Measurements from ENCODE around the gene DNAH2. TPM values are rescaled to one million over a fixed set of nuclear protein-coding genes. Genes with fewer than 3 reads are reported as not detected.
A peak's percentile ranks its signal among the peaks of the same experiment; 100 is the strongest.

Gene DNAH2
- total and polyA plus RNA-seq, 2 of the 13 experiments (the other 11 are each of a cell fraction or from before 2014, with no cell fraction given): not detected

DNA sequence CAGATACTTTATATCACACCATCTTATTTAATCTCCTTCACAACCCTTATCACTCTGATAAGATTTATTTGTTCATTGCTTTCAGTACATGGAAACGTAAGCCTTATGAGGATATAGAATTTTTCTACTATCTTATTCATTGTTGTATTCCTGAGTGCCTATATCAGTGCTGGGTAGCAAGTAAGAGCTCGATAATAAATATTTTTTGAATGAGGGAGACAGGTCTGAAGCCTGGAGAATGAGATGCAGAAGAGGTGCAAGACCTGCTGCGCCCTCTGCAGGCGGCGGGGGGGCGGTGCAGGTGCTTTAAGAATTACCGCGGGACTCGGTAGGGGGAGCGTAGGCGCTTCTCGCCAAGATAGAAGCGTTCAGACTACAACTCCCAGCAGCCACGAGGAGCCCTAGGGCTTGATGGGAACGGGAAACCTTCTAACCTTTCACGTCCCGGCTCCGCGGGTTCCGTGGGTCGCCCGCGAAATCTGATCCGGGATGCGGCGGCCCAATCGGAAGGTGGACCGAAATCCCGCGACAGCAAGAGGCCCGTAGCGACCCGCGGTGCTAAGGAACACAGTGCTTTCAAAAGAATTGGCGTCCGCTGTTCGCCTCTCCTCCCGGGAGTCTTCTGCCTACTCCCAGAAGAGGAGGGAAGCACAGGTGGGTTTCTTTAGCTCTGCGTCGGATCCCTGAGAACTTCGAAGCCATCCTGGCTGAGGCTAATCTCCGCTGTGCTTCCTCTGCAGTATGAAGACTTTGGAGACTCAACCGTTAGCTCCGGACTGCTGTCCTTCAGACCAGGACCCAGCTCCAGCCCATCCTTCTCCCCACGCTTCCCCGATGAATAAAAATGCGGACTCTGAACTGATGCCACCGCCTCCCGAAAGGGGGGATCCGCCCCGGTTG, 29.4 kb upstream of the DNAH2 start, which contains the start of gene WRAP53 (continued):
- no peak for TF ChIP-seq TSC22D2 (CRISPR knock-in tag; IDR thresholded peaks at IDR 0.05; ENCODE audit: borderline replicate concordance)
- no peak for TF ChIP-seq MEF2D (CRISPR knock-in tag; IDR thresholded peaks at IDR 0.05)
- peak; percentile 22; the same call in 1 of the 2 replicates for TF ChIP-seq ZNF788 (CRISPR knock-in tag; IDR thresholded peaks at IDR 0.05; ENCODE audit: borderline replicate concordance)
- TF ChIP-seq TOE1 (CRISPR knock-in tag; IDR thresholded peaks at IDR 0.05): peak; percentile 59; the same call in 1 of the 2 replicates
- TF ChIP-seq ZNF773 (CRISPR knock-in tag; IDR thresholded peaks at IDR 0.05; ENCODE audit: borderline replicate concordance): no peak
- TF ChIP-seq CREB1 (IDR thresholded peaks at IDR 0.05): peak; percentile 50
- TF ChIP-seq CREB1 (CRISPR knock-in tag; IDR thresholded peaks at IDR 0.05): peak; percentile 85
- peak; percentile 47 for TF ChIP-seq TBL1XR1 (IDR thresholded peaks at IDR 0.05; ENCODE audit: borderline replicate concordance, low read length, partially characterized antibody)
- TF ChIP-seq ZBTB8A (CRISPR knock-in tag; IDR thresholded peaks at IDR 0.05; ENCODE audit: borderline replicate concordance, low read depth): no peak
- no peak for TF ChIP-seq THAP7 (CRISPR knock-in tag; IDR thresholded peaks at IDR 0.05)
- no peak for TF ChIP-seq MTF2 (CRISPR knock-in tag; IDR thresholded peaks at IDR 0.05; ENCODE audit: borderline replicate concordance)
- no peak for TF ChIP-seq MBD4 (IDR thresholded peaks at IDR 0.05; ENCODE audit: borderline replicate concordance, low read length)
- TF ChIP-seq PBX3 (CRISPR knock-in tag; IDR thresholded peaks at IDR 0.05; ENCODE audit: borderline replicate concordance): 0 out of 2 replicates have a peak, but pooled peaks have one; percentile 39
- TF ChIP-seq, protein P1, sequence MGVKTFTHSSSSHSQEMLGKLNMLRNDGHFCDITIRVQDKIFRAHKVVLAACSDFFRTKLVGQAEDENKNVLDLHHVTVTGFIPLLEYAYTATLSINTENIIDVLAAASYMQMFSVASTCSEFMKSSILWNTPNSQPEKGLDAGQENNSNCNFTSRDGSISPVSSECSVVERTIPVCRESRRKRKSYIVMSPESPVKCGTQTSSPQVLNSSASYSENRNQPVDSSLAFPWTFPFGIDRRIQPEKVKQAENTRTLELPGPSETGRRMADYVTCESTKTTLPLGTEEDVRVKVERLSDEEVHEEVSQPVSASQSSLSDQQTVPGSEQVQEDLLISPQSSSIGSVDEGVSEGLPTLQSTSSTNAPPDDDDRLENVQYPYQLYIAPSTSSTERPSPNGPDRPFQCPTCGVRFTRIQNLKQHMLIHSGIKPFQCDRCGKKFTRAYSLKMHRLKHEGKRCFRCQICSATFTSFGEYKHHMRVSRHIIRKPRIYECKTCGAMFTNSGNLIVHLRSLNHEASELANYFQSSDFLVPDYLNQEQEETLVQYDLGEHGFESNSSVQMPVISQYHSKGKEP (CRISPR knock-in tag; IDR thresholded peaks at IDR 0.05): no peak
- no peak for TF ChIP-seq WIZ (CRISPR knock-in tag; IDR thresholded peaks at IDR 0.05)
- no peak for TF ChIP-seq BORCS8-MEF2B (CRISPR knock-in tag; IDR thresholded peaks at IDR 0.05)
- TF ChIP-seq CEBPZ (IDR thresholded peaks at IDR 0.05; ENCODE audit: low read length): no peak
